D341Med (cell line): Measurements from ENCODE around the gene CLN6.
"Not testable (repeated sequence)": the region's sequence is repeated elsewhere in the genome, so short reads cannot be mapped to it uniquely, and the experiment has no call there.

Experiments used
- DNase-seq: peaks from one replicate; pipeline ENCODE4 v3.0.0; 2012; ENCODE audit warnings: low spot score

CLN6 gene

GRCh38 chr15:68256675-68257450 lies 27.3 kb upstream of the CLN6 start:
- no peak for DNase-seq

- DNase-seq: peak; percentile 58
Observed at GRCh38 chr15:68252925-68253534, 23.5 kb upstream of the CLN6 start.

- DNase-seq: no peak
Observed at GRCh38 chr15:68249058-68249713, 19.7 kb upstream of the CLN6 start.

- DNase-seq: no peak
Observed at GRCh38 chr15:68244235-68244634, 14.7 kb upstream of the CLN6 start.

GRCh38 chr15:68241088-68241935 lies 11.8 kb upstream of the CLN6 start:
- DNase-seq: no peak

- DNase-seq: no peak
Observed at GRCh38 chr15:68239025-68239424, 9.5 kb upstream of the CLN6 start.

GRCh38 chr15:68235022-68235421 lies 5.5 kb upstream of the CLN6 start:
- no peak for DNase-seq

GRCh38 chr15:68234520-68234919 lies 5.0 kb upstream of the CLN6 start:
- DNase-seq: not testable (repeated sequence)

- DNase-seq: no peak
Observed at GRCh38 chr15:68234060-68234459, 4.5 kb upstream of the CLN6 start.

- no peak for DNase-seq
Observed at GRCh38 chr15:68232937-68233336, 3.4 kb upstream of the CLN6 start.

- DNase-seq: no peak
Observed at GRCh38 chr15:68232449-68232848, 2.9 kb upstream of the CLN6 start.

GRCh38 chr15:68231102-68231818 lies 1.7 kb upstream of the CLN6 start:
- DNase-seq: peak; percentile 87

- DNase-seq: no peak
Observed at GRCh38 chr15:68230157-68231100, 901 bp upstream of the CLN6 start.

GRCh38 chr15:68228971-68229385 lies 550 bp downstream of the CLN6 start:
- no peak for DNase-seq

- DNase-seq: peak; percentile 26
Observed at GRCh38 chr15:68228143-68228970, 1.2 kb downstream of the CLN6 start.

- peak; percentile 31 for DNase-seq
Observed at GRCh38 chr15:68227643-68228142, 1.8 kb downstream of the CLN6 start.

GRCh38 chr15:68225442-68225841 lies 4.1 kb downstream of the CLN6 start:
- not testable (repeated sequence) for DNase-seq

GRCh38 chr15:68224546-68225250 lies 4.8 kb downstream of the CLN6 start:
- DNase-seq: peak; percentile 36

- no peak for DNase-seq
Observed at GRCh38 chr15:68224108-68224507, 5.4 kb downstream of the CLN6 start.
